ENCODE data around the gene C2orf81. TPM values are rescaled to one million over a fixed set of nuclear protein-coding genes. Genes with fewer than 3 reads are reported as not detected.

C2orf81 gene
- total and polyA plus RNA-seq, 10 of the 15 experiments (the other 5 are each of a cell fraction or from before 2014, with no cell fraction given), result 0.10 to 9.8 (median 2.7) TPM

GRCh38 chr2:74369976-74370375 lies 51.4 kb downstream of the C2orf81 start (continued):
- TF ChIP-seq, protein P1, sequence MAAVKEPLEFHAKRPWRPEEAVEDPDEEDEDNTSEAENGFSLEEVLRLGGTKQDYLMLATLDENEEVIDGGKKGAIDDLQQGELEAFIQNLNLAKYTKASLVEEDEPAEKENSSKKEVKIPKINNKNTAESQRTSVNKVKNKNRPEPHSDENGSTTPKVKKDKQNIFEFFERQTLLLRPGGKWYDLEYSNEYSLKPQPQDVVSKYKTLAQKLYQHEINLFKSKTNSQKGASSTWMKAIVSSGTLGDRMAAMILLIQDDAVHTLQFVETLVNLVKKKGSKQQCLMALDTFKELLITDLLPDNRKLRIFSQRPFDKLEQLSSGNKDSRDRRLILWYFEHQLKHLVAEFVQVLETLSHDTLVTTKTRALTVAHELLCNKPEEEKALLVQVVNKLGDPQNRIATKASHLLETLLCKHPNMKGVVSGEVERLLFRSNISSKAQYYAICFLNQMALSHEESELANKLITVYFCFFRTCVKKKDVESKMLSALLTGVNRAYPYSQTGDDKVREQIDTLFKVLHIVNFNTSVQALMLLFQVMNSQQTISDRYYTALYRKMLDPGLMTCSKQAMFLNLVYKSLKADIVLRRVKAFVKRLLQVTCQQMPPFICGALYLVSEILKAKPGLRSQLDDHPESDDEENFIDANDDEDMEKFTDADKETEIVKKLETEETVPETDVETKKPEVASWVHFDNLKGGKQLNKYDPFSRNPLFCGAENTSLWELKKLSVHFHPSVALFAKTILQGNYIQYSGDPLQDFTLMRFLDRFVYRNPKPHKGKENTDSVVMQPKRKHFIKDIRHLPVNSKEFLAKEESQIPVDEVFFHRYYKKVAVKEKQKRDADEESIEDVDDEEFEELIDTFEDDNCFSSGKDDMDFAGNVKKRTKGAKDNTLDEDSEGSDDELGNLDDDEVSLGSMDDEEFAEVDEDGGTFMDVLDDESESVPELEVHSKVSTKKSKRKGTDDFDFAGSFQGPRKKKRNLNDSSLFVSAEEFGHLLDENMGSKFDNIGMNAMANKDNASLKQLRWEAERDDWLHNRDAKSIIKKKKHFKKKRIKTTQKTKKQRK (IDR thresholded peaks at IDR 0.05; ENCODE audit: low read depth, low read length), result no peak
- TF ChIP-seq, protein P2, sequence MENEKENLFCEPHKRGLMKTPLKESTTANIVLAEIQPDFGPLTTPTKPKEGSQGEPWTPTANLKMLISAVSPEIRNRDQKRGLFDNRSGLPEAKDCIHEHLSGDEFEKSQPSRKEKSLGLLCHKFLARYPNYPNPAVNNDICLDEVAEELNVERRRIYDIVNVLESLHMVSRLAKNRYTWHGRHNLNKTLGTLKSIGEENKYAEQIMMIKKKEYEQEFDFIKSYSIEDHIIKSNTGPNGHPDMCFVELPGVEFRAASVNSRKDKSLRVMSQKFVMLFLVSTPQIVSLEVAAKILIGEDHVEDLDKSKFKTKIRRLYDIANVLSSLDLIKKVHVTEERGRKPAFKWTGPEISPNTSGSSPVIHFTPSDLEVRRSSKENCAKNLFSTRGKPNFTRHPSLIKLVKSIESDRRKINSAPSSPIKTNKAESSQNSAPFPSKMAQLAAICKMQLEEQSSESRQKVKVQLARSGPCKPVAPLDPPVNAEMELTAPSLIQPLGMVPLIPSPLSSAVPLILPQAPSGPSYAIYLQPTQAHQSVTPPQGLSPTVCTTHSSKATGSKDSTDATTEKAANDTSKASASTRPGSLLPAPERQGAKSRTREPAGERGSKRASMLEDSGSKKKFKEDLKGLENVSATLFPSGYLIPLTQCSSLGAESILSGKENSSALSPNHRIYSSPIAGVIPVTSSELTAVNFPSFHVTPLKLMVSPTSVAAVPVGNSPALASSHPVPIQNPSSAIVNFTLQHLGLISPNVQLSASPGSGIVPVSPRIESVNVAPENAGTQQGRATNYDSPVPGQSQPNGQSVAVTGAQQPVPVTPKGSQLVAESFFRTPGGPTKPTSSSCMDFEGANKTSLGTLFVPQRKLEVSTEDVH (IDR thresholded peaks at IDR 0.05; ENCODE audit: low read depth, partially characterized antibody), result no peak
- TF ChIP-seq MXI1 (IDR thresholded peaks at IDR 0.05; ENCODE audit: low read depth, low read length) (no peak), USF1 (IDR thresholded peaks at IDR 0.05; ENCODE audit: borderline replicate concordance, extremely low read length, insufficient read depth, low read depth, low read length) (no peak), BCL3 (IDR thresholded peaks at IDR 0.05; ENCODE audit: borderline replicate concordance, insufficient read depth, low read depth, low read length, poor library complexity, severe bottlenecking) (no peak), HDAC2 (IDR thresholded peaks at IDR 0.05) (no peak), KLF5 (IDR thresholded peaks at IDR 0.05; ENCODE audit: partially characterized antibody) (no peak)
